Transverse colon (tissue), 4 donors: ENCODE results near the gene PSMD3.

ENCODE experiments used
- EP300 ChIP-seq: sonication (generic); formaldehyde crosslinking; IDR thresholded peaks from one replicate; pipeline ENCODE4 v1.6.1; 2017; ENCODE audit warnings: antibody characterized with exemption, low read depth
- POLR2A ChIP-seq: fragments of 450-650 bp; IDR thresholded peaks from one replicate; pipeline ENCODE4 v1.6.1; 2016; ENCODE audit warnings: antibody characterized with exemption, mild to moderate bottlenecking, moderate library complexity
- POLR2AphosphoS5 ChIP-seq, 3 donors: sonication (generic); formaldehyde crosslinking; IDR thresholded peaks; one replicate each; pipeline ENCODE4 v1.6.1; 2016; ENCODE audit warnings: antibody characterized with exemption in 3 of 3
- TF ChIP-seq, protein P1 (sequence below), 5 experiments: fragments of 200-600 bp in 3 of 5; fragments of 450-650 bp in 2 of 5; sonication (generic) in 3 of 5; IDR thresholded peaks; 1 replicate in 2 of 5; 2 replicates in 3 of 5; pipeline ENCODE4 v1.5.1; 2016 to 2017; ENCODE audit warnings: antibody characterized with exemption in 5 of 5, inconsistent platforms in 3 of 5, mild to moderate bottlenecking in 2 of 5, moderate library complexity in 1 of 5

DNA sequence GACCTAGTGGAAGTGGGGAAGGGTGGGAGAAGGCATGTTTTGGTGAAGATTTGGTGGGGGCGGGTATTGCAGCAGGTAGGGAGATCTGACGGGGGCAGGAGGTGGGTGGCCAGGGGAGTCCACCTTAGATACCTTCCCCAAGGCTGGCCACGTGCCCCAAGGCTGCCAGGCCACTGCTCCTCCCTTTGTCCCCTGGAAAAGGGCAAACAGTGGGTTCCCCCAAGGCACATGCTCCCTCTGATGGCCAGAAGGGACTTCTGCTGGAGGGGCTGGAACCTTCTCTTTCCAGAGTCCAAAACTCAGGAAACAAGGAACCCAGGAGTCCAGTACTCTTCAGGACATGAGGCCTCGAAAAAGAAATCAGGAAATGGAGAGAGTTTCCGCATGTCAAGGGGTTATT, 6.2 kb upstream of the PSMD3 start:
- TF ChIP-seq, protein P1, sequence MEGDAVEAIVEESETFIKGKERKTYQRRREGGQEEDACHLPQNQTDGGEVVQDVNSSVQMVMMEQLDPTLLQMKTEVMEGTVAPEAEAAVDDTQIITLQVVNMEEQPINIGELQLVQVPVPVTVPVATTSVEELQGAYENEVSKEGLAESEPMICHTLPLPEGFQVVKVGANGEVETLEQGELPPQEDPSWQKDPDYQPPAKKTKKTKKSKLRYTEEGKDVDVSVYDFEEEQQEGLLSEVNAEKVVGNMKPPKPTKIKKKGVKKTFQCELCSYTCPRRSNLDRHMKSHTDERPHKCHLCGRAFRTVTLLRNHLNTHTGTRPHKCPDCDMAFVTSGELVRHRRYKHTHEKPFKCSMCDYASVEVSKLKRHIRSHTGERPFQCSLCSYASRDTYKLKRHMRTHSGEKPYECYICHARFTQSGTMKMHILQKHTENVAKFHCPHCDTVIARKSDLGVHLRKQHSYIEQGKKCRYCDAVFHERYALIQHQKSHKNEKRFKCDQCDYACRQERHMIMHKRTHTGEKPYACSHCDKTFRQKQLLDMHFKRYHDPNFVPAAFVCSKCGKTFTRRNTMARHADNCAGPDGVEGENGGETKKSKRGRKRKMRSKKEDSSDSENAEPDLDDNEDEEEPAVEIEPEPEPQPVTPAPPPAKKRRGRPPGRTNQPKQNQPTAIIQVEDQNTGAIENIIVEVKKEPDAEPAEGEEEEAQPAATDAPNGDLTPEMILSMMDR (IDR thresholded peaks at IDR 0.05), result no peak
- TF ChIP-seq POLR2A (no peak), EP300 (no peak), POLR2AphosphoS5 (IDR thresholded peaks at IDR 0.05) (no peak)
